ENCODE data around the gene CHAC1.

CHAC1 gene

GRCh38 chr15:40914013-40914412, 39.3 kb upstream of the CHAC1 start:
- Histone ChIP-seq H3K9ac (ENCODE audit: low read depth, low read length, poor library complexity, severe bottlenecking) (no peak overlapping the region), H3K27me3 (ENCODE audit: insufficient read depth, low read length, poor library complexity, severe bottlenecking) (no peaks in the 10 kb centered on the region), H2AFZ (ENCODE audit: low read length) (no peak overlapping the region), H3K4me1 (ENCODE audit: insufficient read depth, low read length, poor library complexity, severe bottlenecking) (peaks cover 9% of the 10 kb centered on the region), H3K36me3 (ENCODE audit: insufficient read depth, low read length) (no peaks in the 10 kb centered on the region), H3K4me2 (ENCODE audit: low read depth, low read length, poor library complexity, severe bottlenecking) (no peak overlapping the region), H3K4me3 (ENCODE audit: low read length, poor library complexity, severe bottlenecking) (no peak overlapping the region), H3K9me2 (replicated peaks; ENCODE audit: low read depth, low read length) (no peaks in the 10 kb centered on the region), H3K9me3 (ENCODE audit: insufficient read depth, low read depth, low read length) (no peaks in the 10 kb centered on the region), H4K20me1 (ENCODE audit: insufficient read depth, low read length, poor library complexity, severe bottlenecking) (no peaks in the 10 kb centered on the region), H3K79me2 (ENCODE audit: insufficient read depth, low read length) (no peaks in the 10 kb centered on the region), H3F3A (ENCODE audit: low read depth) (no peaks in the 10 kb centered on the region; the same call in 1 of the 2 replicates)
- TF ChIP-seq, protein P1, sequence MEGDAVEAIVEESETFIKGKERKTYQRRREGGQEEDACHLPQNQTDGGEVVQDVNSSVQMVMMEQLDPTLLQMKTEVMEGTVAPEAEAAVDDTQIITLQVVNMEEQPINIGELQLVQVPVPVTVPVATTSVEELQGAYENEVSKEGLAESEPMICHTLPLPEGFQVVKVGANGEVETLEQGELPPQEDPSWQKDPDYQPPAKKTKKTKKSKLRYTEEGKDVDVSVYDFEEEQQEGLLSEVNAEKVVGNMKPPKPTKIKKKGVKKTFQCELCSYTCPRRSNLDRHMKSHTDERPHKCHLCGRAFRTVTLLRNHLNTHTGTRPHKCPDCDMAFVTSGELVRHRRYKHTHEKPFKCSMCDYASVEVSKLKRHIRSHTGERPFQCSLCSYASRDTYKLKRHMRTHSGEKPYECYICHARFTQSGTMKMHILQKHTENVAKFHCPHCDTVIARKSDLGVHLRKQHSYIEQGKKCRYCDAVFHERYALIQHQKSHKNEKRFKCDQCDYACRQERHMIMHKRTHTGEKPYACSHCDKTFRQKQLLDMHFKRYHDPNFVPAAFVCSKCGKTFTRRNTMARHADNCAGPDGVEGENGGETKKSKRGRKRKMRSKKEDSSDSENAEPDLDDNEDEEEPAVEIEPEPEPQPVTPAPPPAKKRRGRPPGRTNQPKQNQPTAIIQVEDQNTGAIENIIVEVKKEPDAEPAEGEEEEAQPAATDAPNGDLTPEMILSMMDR (conservative IDR thresholded peaks at IDR 0.05; ENCODE audit: low read length) = no peak
- TF ChIP-seq EZH2phosphoT487 (IDR thresholded peaks at IDR 0.05; ENCODE audit: borderline replicate concordance) = no peak

DNA sequence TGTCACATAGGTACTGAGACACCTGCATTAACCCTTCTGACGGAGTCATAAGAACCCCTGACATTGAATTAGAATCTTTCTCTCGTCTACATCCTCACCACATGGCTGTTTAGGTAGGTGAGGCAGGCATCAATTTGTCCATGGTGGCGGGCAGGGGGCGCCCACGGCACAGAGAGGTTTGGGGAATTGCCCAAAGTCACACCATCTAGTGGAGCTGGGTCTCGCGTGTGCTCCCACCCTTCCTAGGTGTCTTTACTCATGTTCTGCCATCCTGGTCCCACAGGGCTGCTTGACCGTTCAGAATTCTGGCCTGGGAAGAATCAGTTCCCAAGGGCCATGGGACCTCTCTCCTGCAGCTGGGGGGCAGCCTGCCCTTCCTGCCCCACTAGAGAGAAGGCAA, 38.8 kb upstream of the CHAC1 start:
- H3K4me1 ChIP-seq (ENCODE audit: insufficient read depth, low read length, poor library complexity, severe bottlenecking) = peaks cover 9% of the 10 kb centered on the region
- no peaks in the 10 kb centered on the region for H3K9me3 ChIP-seq (ENCODE audit: insufficient read depth, low read depth, low read length)
- H3K4me2 ChIP-seq (ENCODE audit: low read depth, low read length, poor library complexity, severe bottlenecking) = no peak overlapping the region
- no peak overlapping the region for H3K4me3 ChIP-seq (ENCODE audit: low read length, poor library complexity, severe bottlenecking)
- no peaks in the 10 kb centered on the region for H3K9me2 ChIP-seq (replicated peaks; ENCODE audit: low read depth, low read length)
- no peak overlapping the region for H2AFZ ChIP-seq (ENCODE audit: low read length)
- no peaks in the 10 kb centered on the region for H3K79me2 ChIP-seq (ENCODE audit: insufficient read depth, low read length)
- no peaks in the 10 kb centered on the region for H3K36me3 ChIP-seq (ENCODE audit: insufficient read depth, low read length)
- H4K20me1 ChIP-seq (ENCODE audit: insufficient read depth, low read length, poor library complexity, severe bottlenecking) = no peaks in the 10 kb centered on the region
- TF ChIP-seq, protein P1 (conservative IDR thresholded peaks at IDR 0.05; ENCODE audit: low read length) = peak; percentile 56
- no peak for TF ChIP-seq EZH2phosphoT487 (IDR thresholded peaks at IDR 0.05; ENCODE audit: borderline replicate concordance)
- no peaks in the 10 kb centered on the region for H3F3A ChIP-seq (ENCODE audit: low read depth)
- H3K27me3 ChIP-seq (ENCODE audit: insufficient read depth, low read length, poor library complexity, severe bottlenecking) = no peaks in the 10 kb centered on the region
- no peak overlapping the region for H3K9ac ChIP-seq (ENCODE audit: low read depth, low read length, poor library complexity, severe bottlenecking)

DNA sequence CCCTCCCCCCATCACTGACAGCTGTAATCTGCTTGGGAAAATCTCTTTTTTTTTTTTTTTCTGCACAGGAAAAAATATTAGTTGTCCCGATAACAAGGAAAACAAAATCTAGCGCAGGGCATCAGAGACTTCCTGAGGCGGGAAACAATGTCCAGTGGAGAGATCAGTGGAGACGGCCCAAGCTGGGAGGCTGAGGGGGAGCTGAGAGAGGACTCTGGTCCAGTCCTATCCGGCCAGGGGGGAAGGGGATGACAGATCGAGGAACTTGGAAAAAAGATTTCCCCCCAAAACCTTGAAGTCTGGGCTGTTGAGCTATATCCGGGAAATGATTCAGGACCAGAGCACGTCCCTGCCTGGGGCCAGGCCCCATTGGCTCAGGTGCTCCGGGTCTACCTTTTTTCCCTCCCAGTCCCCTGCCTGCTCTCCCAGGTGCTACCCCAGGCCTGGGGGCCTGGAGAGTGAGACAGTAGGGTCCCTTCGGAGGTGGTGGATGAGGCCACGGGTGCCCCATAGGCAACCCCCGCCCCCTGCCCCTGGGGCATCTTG, 38.1 kb upstream of the CHAC1 start:
- no peaks in the 10 kb centered on the region for H3K9me2 ChIP-seq (replicated peaks; ENCODE audit: low read depth, low read length)
- no peak overlapping the region for H3K9ac ChIP-seq (ENCODE audit: low read depth, low read length, poor library complexity, severe bottlenecking)
- no peaks in the 10 kb centered on the region for H3K9me3 ChIP-seq (ENCODE audit: insufficient read depth, low read depth, low read length)
- no peaks in the 10 kb centered on the region for H3K79me2 ChIP-seq (ENCODE audit: insufficient read depth, low read length)
- H3K27me3 ChIP-seq (ENCODE audit: insufficient read depth, low read length, poor library complexity, severe bottlenecking) = no peaks in the 10 kb centered on the region
- H3F3A ChIP-seq (ENCODE audit: low read depth) = no peaks in the 10 kb centered on the region
- no peak overlapping the region for H2AFZ ChIP-seq (ENCODE audit: low read length)
- no peaks in the 10 kb centered on the region for H3K36me3 ChIP-seq (ENCODE audit: insufficient read depth, low read length)
- TF ChIP-seq EZH2phosphoT487 (IDR thresholded peaks at IDR 0.05; ENCODE audit: borderline replicate concordance) = no peak
- TF ChIP-seq, protein P1 (conservative IDR thresholded peaks at IDR 0.05; ENCODE audit: low read length) = no peak
- H3K4me1 ChIP-seq (ENCODE audit: insufficient read depth, low read length, poor library complexity, severe bottlenecking) = peaks cover 9% of the 10 kb centered on the region
- H4K20me1 ChIP-seq (ENCODE audit: insufficient read depth, low read length, poor library complexity, severe bottlenecking) = no peaks in the 10 kb centered on the region
- H3K4me3 ChIP-seq (ENCODE audit: low read length, poor library complexity, severe bottlenecking) = no peak overlapping the region
- H3K4me2 ChIP-seq (ENCODE audit: low read depth, low read length, poor library complexity, severe bottlenecking) = no peak overlapping the region
